NB4 (cell line): ENCODE results near the gene CDH22.

Source experiments
- DNase-seq: peaks from one replicate; pipeline ENCODE4 v3.0.0; 2010; ENCODE audit warnings: low read depth
- H3K4me3 ChIP-seq: one replicate; pipeline ENCODE4 v1.5.1; 2011; ENCODE audit warnings: mild to moderate bottlenecking, low read depth, low read length, moderate library complexity
- MYC ChIP-seq: IDR thresholded peaks from 2 replicates; pipeline ENCODE4 v1.6.1; 2011; ENCODE audit warnings: low read depth, low read length
- POLR2A ChIP-seq: IDR thresholded peaks from 2 replicates; pipeline ENCODE4 v1.6.1; 2011; ENCODE audit warnings: mild to moderate bottlenecking; ENCODE audit not compliant: insufficient read length; ENCODE audit errors: extremely low read depth
- TF ChIP-seq, protein P1 (sequence below): IDR thresholded peaks from one replicate; pipeline ENCODE4 v1.5.1; 2012; ENCODE audit warnings: low read depth, low read length
- TF ChIP-seq, protein P2 (sequence below): IDR thresholded peaks from 2 replicates; pipeline ENCODE4 v1.6.1; 2011; ENCODE audit warnings: low read depth, low read length

The CDH22 gene

DNA sequence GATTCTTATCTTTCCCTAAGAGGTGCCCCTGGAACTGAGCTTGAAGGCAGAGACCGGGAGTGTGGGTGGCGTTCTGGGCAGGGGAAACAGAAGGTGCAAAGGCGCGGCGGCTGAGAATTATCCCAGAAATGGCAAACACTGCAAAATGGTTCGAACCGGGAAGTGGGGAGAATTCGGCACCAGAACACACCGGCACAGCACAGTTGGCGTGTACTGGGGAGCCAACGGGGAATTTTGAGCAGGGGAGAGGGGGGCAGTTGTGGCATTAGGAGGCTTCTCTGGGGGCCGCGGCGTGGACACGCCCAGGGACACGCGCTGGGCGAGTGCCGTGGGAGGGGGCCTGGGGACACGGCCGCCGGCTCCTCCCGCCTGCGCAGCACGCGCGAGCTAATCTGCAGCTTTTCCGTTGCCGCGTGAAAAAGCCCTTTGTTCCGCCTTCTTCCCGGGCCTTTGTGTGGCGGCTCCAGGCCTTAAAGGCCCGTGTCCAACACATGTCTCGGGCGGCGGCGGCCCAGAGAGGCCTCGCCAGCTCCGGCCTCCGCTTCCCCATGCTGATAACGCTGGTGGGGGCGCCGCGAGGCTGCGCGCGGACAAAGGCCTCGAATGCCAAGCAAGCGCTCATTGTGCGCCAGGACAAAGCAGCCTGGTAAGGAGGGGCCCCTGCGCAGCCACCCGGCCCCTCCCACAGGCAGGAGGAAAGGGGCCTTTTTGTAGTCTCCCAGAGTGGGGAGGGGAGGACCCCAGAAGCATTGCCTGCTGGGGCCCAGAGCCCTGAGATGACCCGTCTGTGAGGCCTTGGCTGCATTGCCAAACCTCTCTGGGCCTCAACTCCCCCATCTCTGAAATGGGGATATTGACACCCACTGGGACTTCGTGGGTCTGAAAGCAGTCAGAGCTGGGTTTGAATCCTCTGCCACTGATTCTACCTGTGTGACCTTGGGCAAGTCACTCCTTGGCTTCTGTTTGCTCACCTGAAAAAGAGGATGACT is 107.4 kb downstream of the CDH22 start:
- no peak overlapping the region for H3K4me3 ChIP-seq
- TF ChIP-seq POLR2A (no peak), MYC (no peak)
- TF ChIP-seq, protein P1, sequence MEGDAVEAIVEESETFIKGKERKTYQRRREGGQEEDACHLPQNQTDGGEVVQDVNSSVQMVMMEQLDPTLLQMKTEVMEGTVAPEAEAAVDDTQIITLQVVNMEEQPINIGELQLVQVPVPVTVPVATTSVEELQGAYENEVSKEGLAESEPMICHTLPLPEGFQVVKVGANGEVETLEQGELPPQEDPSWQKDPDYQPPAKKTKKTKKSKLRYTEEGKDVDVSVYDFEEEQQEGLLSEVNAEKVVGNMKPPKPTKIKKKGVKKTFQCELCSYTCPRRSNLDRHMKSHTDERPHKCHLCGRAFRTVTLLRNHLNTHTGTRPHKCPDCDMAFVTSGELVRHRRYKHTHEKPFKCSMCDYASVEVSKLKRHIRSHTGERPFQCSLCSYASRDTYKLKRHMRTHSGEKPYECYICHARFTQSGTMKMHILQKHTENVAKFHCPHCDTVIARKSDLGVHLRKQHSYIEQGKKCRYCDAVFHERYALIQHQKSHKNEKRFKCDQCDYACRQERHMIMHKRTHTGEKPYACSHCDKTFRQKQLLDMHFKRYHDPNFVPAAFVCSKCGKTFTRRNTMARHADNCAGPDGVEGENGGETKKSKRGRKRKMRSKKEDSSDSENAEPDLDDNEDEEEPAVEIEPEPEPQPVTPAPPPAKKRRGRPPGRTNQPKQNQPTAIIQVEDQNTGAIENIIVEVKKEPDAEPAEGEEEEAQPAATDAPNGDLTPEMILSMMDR = no peak
- TF ChIP-seq, protein P2, sequence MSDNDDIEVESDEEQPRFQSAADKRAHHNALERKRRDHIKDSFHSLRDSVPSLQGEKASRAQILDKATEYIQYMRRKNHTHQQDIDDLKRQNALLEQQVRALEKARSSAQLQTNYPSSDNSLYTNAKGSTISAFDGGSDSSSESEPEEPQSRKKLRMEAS = no peak
- no peak for DNase-seq

DNA sequence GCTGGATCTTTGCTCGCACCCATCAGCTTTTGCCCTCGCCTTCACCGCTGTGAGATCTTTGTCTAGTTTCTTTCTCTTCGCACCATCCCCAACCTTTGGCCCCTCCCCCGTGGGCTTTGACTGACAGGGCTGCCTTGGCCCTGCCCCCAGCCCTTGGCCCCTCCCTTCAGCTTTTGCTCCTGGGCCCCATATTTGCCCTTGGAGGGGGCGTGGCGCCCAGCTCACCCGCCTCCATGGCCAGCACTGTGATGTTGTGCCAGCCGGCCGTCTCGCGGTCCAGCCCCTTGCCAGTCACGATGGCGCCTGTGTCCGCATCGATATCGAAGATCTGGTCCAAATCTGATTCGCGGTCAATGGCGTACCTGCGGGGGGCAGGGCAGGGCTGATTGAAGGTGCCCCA is 109.1 kb downstream of the CDH22 start:
- TF ChIP-seq, protein P2 = no peak
- TF ChIP-seq POLR2A (no peak), MYC (no peak)
- TF ChIP-seq, protein P1 = no peak
- DNase-seq = no peak
- H3K4me3 ChIP-seq = no peak overlapping the region

DNA sequence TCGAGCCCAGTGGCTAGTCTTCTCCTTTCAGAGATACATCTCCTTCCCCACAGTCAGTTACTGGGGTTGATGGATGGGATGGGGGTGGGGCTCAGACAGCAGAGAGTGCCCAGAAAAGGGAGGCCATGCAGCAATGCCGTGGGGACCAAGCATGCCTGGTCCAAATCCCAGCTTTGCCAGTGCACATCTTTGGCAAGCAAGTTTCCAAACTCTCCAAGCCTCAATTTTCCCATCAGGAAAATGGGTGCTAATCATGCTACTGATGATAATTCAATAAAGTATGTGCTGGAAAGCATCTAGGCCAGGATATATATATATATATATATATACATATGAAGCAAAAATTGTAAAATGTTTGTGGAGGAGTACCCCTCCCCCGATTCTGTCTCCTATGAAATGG is 111.3 kb downstream of the CDH22 start:
- no peak overlapping the region for H3K4me3 ChIP-seq
- DNase-seq = no peak
- TF ChIP-seq POLR2A = no peak
- TF ChIP-seq, protein P1 = no peak
- TF ChIP-seq, protein P2 = no peak
- no peak for TF ChIP-seq MYC

DNA sequence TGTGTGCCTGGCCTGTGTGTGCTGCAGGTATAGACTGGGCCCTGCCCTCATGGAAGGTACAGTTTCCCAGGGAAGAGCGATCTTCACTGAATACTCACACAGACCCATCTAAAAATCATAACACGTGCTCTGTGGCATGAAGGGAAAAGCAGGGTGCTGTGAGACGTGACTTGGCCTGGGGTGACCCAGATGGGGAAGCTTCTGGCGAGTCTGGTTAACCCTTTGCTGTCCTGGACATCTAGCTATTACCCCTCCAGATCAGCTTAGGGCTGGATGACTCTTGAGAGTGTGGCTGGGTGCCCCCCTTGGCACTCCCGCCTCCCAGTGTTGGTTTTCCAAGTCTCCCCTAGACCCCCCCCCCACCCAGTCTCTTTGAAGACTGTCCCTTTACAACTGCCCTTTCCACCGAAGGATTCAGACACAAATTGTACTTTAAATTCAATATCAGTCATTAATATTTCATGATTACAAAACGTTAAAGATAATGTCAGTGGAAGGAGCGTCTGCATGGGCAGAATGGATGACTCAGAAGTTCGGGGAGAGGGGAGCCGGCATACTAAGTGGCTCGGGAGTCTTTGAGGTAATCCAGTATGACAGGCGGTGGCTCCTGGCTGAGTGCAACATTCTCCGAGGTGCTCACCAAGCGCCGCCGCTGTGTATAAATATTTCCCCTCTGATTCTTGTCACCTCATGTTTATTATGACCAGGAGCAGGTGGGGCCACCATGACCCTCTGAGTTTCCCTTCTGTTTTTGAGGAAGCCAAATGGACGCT is 112.8 kb downstream of the CDH22 start:
- no peak for TF ChIP-seq MYC
- TF ChIP-seq, protein P2 = peak; percentile 41; the same call in 1 of the 2 replicates
- TF ChIP-seq, protein P1 = no peak
- DNase-seq = no peak

DNA sequence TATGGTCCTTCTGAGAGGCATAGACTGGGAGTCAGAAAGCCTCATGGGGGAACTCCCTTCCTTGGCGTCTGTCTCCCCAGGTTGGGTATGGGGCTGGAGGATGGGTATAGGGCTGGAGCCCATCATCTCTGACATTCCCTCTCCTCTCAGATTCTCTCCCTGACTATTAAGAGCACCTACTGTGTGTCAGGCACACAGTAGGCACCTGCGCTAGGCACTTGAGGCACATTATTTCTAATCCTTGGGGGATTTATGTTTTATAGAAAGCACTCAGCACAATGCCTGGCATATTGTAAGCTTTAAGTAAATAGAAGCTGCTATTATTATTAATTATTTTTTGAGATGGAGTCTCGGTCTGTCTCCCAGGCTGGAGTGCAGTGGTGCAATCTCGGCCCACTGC is 113.9 kb downstream of the CDH22 start:
- no peak for DNase-seq
- TF ChIP-seq POLR2A = no peak
- H3K4me3 ChIP-seq = no peak overlapping the region

More for the DNA sequence above, 112.8 kb downstream of the CDH22 start:
- H3K4me3 ChIP-seq = no peak overlapping the region
